SK-N-SH treated with all-trans-retinoic acid at 6 μM for 48 hours (cell line): ENCODE data around the gene CTR9.

Experiments used
- BACH2 ChIP-seq: fragments of 250-450 bp; sonication (Bioruptor Pico); IDR thresholded peaks from 2 replicates; pipeline ENCODE4 v1.9.0; 2021; ENCODE audit warnings: mild to moderate bottlenecking, borderline replicate concordance
- CREB5 ChIP-seq: fragments of 250-450 bp; sonication (Bioruptor Pico); IDR thresholded peaks from 2 replicates; pipeline ENCODE4 v1.5.1; 2020; ENCODE audit warnings: low read depth, mild to moderate bottlenecking, moderate library complexity
- CSDC2 ChIP-seq: fragments of 250-450 bp; sonication (Bioruptor Pico); IDR thresholded peaks from 2 replicates; pipeline ENCODE4 v1.5.0; 2020; ENCODE audit warnings: mild to moderate bottlenecking, moderate library complexity
- GLIS3 ChIP-seq: fragments of 250-450 bp; sonication (Bioruptor Pico); IDR thresholded peaks from 2 replicates; pipeline ENCODE4 v1.5.0; 2020; ENCODE audit warnings: mild to moderate bottlenecking, moderate library complexity
- ISL1 ChIP-seq: fragments of 250-450 bp; sonication (Bioruptor Pico); IDR thresholded peaks from 2 replicates; pipeline ENCODE4 v2.1.2; 2022; ENCODE audit warnings: mild to moderate bottlenecking, moderate library complexity
- PATZ1 ChIP-seq: fragments of 250-450 bp; sonication (Bioruptor Pico); IDR thresholded peaks from 2 replicates; pipeline ENCODE4 v1.8.0; 2020; ENCODE audit warnings: mild to moderate bottlenecking, moderate library complexity, borderline replicate concordance
- PPARA ChIP-seq: fragments of 250-450 bp; sonication (Bioruptor Pico); IDR thresholded peaks from 2 replicates; pipeline ENCODE4 v1.5.0; 2020; ENCODE audit warnings: mild to moderate bottlenecking, borderline replicate concordance
- SNAI2 ChIP-seq: fragments of 250-450 bp; sonication (Bioruptor Pico); IDR thresholded peaks from 2 replicates; pipeline ENCODE4 v1.5.0; 2020; ENCODE audit warnings: mild to moderate bottlenecking, moderate library complexity
- ZC3H10 ChIP-seq: fragments of 250-450 bp; sonication (Bioruptor Pico); IDR thresholded peaks from 2 replicates; pipeline ENCODE4 v1.5.1; 2021; ENCODE audit warnings: mild to moderate bottlenecking, moderate library complexity
- ZFP3 ChIP-seq: fragments of 250-450 bp; sonication (Bioruptor Pico); IDR thresholded peaks from 2 replicates; pipeline ENCODE4 v1.5.0; 2020; ENCODE audit warnings: mild to moderate bottlenecking, moderate library complexity
- ZFP30 ChIP-seq: fragments of 450-650 bp; formaldehyde crosslinking; IDR thresholded peaks from 2 replicates; pipeline ENCODE4 v1.5.0; 2022; ENCODE audit warnings: mild to moderate bottlenecking, moderate library complexity
- ZNF8 ChIP-seq: fragments of 450-650 bp; formaldehyde crosslinking; IDR thresholded peaks from 2 replicates; pipeline ENCODE4 v1.5.0; 2020; ENCODE audit warnings: mild to moderate bottlenecking, moderate library complexity

DNA sequence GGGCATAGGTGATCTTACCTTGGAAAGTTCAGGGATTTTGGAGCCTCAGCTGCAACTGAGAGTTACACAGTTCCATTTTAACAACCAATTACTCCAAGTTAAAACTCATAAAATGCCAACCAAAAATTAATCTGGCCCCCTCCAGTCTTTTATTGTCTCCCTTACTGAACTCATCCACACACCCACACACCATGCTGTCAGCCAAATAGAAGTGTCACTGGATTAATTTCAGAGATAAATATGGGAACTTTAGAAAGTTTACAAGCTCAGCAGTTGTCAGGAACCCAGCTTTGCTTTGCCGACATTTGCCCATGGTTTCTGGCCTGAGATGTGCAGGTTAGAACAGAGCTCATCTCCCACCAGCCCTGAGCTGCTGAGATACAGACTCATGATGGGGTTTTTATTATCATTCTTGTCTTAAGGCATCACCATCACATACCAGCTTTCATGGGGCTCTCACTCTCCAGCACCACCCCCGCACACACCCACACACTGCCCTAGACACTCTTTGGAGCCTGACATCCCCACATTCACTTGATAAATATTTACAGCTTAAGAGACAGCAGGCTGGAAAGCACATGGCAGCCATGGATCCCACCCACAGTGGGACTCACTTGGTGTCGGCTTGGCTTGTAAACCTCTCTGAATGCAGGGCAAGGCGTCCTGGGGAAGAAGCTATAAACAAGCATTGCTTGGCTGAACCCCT lies 23.7 kb upstream of the CTR9 start:
- no peak for TF ChIP-seq SNAI2 (CRISPR knock-in tag)
- TF ChIP-seq PPARA, result no peak
- TF ChIP-seq CSDC2, result no peak
- no peak for TF ChIP-seq ZFP30
- TF ChIP-seq ISL1 (CRISPR knock-in tag), result no peak
- TF ChIP-seq PATZ1 (CRISPR knock-in tag), result no peak
- no peak for TF ChIP-seq CREB5 (CRISPR knock-in tag)
- TF ChIP-seq GLIS3 (CRISPR knock-in tag), result no peak
- TF ChIP-seq ZNF8 (CRISPR knock-in tag), result no peak
- TF ChIP-seq ZFP3 (CRISPR knock-in tag), result no peak
- no peak for TF ChIP-seq BACH2 (CRISPR knock-in tag)
- no peak for TF ChIP-seq ZC3H10 (CRISPR knock-in tag)
